Medulla oblongata (tissue), 1 donor: ENCODE results near the gene ACBD7.

Experiments used
- DNase-seq: peaks from one replicate; pipeline ENCODE4 v3.0.0-alpha.2; 2015; ENCODE audit errors: extremely low spot score

The ACBD7 gene

GRCh38 chr10:15091418-15091817, 2.8 kb upstream of the ACBD7 start:
- DNase-seq, result no peak

GRCh38 chr10:15084502-15084922, 4.1 kb downstream of the ACBD7 start:
- peak; percentile 74 for DNase-seq

- no peak for DNase-seq
These were observed 4.7 kb downstream of the ACBD7 start for GRCh38 chr10:15083674-15084501.

- DNase-seq, result no peak
These were observed 13.2 kb downstream of the ACBD7 start for GRCh38 chr10:15075421-15075820.

- no peak for DNase-seq
These were observed 16.2 kb downstream of the ACBD7 start for GRCh38 chr10:15072358-15072757.

GRCh38 chr10:15069230-15069629, 19.3 kb downstream of the ACBD7 start:
- DNase-seq, result no peak

GRCh38 chr10:15068802-15069201, 19.8 kb downstream of the ACBD7 start:
- no peak for DNase-seq

GRCh38 chr10:15067154-15067553, 21.4 kb downstream of the ACBD7 start:
- no peak for DNase-seq

- DNase-seq, result no peak
These were observed 27.9 kb downstream of the ACBD7 start for GRCh38 chr10:15060638-15061037.

- no peak for DNase-seq
These were observed 28.7 kb downstream of the ACBD7 start for GRCh38 chr10:15059914-15060313.

GRCh38 chr10:15058689-15059088, 29.9 kb downstream of the ACBD7 start:
- DNase-seq, result no peak

- DNase-seq, result no peak
These were observed 35.5 kb downstream of the ACBD7 start for GRCh38 chr10:15053061-15053460.

GRCh38 chr10:15052121-15052520, 36.5 kb downstream of the ACBD7 start:
- no peak for DNase-seq

GRCh38 chr10:15049533-15049932, 39.0 kb downstream of the ACBD7 start:
- DNase-seq, result no peak

- no peak for DNase-seq
These were observed 42.0 kb downstream of the ACBD7 start for GRCh38 chr10:15046626-15047025.

GRCh38 chr10:15045380-15045779, 43.2 kb downstream of the ACBD7 start:
- no peak for DNase-seq

GRCh38 chr10:15043674-15044073, 44.9 kb downstream of the ACBD7 start, which contains the start of gene OLAH:
OLAH (plus strand) TSS chr10:15043943; CDS start chr10:15047289, 3,346 bp downstream.
- DNase-seq, result no peak

GRCh38 chr10:15038416-15038815, 50.2 kb downstream of the ACBD7 start:
- DNase-seq, result no peak

- no peak for DNase-seq
These were observed 50.9 kb downstream of the ACBD7 start for GRCh38 chr10:15037691-15038090.

- peak; percentile 78 for DNase-seq
These were observed 52.9 kb downstream of the ACBD7 start for GRCh38 chr10:15035385-15036301.

GRCh38 chr10:15027741-15028140, 60.8 kb downstream of the ACBD7 start:
- DNase-seq, result no peak
